ENCODE results near the gene MYL12A. TPM values are rescaled to one million over a fixed set of nuclear protein-coding genes. Genes with fewer than 3 reads are reported as not detected.

MYL12A gene
- total and polyA plus RNA-seq, 4 donors: 158 to 314 (median 179) TPM

DNA sequence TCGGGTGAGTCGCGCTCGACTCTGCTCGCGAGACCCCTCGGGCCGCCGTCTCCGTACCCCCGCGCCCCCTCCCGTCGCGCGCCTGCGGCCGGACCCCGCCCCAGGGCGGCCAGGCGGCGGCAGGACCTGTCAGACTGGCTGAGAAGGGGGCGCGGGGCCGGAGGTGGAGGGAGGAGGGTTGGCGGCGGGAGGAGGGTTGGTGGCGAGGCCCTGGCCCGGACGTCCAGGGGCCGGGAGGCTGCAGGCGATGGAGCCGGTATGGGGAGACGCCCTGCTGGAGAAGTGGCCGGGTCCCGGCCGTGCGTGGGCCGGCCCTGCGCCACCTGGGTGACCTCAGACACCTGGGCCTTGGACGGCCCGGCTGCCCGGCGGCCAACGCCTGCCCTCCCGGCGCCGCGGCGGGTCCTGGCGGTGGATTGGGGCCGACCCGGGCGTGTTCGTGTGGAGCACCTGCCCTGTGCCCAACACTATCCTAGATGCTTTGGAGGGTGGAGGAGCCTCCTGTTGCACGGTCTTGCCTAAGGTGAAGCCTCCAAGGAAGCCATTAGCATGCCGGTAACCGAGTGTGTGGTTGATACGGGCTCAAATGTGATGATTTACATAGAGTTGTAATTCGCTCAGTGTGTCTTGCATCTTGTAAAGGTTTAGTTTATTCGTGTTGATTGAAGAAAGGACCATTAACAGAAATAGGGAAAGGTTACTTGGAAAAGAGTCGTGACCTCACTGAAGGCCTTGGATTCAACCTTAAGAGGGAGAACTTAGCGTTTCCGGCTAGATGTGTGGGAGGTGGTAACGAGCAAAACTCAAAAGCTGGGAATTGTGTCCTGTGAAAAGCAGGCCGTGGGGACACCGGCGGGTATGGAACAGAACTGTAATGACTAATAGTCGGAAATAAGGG is 14.9 kb downstream of the MYL12A start:
- DNase-seq (ENCODE audit: low spot score): no peak
- no peaks in the 10 kb centered on the region for H3K27me3 ChIP-seq (ENCODE audit: control insufficient read depth in 4 of 4, insufficient read depth in 4 of 4, low read length in 3 of 4)
- peak overlapping the region; percentile 81 to 98 (median 86) for H3K4me3 ChIP-seq (ENCODE audit: low read depth in 1 of 3, low read length in 3 of 3)
- TF ChIP-seq GABPA (IDR thresholded peaks at IDR 0.05 in 1 of 2, conservative IDR thresholded peaks at IDR 0.05 in 1 of 2): peak in 1 of 2 donors; percentile 33
- TF ChIP-seq, protein P1, sequence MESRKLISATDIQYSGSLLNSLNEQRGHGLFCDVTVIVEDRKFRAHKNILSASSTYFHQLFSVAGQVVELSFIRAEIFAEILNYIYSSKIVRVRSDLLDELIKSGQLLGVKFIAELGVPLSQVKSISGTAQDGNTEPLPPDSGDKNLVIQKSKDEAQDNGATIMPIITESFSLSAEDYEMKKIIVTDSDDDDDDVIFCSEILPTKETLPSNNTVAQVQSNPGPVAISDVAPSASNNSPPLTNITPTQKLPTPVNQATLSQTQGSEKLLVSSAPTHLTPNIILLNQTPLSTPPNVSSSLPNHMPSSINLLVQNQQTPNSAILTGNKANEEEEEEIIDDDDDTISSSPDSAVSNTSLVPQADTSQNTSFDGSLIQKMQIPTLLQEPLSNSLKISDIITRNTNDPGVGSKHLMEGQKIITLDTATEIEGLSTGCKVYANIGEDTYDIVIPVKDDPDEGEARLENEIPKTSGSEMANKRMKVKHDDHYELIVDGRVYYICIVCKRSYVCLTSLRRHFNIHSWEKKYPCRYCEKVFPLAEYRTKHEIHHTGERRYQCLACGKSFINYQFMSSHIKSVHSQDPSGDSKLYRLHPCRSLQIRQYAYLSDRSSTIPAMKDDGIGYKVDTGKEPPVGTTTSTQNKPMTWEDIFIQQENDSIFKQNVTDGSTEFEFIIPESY (IDR thresholded peaks at IDR 0.05): no peak
- TF ChIP-seq YY1 (IDR thresholded peaks at IDR 0.05): no peak
- TF ChIP-seq, protein P2, sequence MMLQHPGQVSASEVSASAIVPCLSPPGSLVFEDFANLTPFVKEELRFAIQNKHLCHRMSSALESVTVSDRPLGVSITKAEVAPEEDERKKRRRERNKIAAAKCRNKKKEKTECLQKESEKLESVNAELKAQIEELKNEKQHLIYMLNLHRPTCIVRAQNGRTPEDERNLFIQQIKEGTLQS (IDR thresholded peaks at IDR 0.05): no peak
- no peak for TF ChIP-seq EGR1 (IDR thresholded peaks at IDR 0.05; ENCODE audit: low read depth in 2 of 2)
- H3K4me1 ChIP-seq (ENCODE audit: control insufficient read depth in 4 of 4, insufficient read depth in 4 of 4, low read length in 3 of 4): peaks cover 14 to 50% (median 41%) of the 10 kb centered on the region in 4 donors
- H3K9me3 ChIP-seq (ENCODE audit: control insufficient read depth in 4 of 4, low read length in 3 of 4): no peaks in the 10 kb centered on the region
- peak overlapping the region; percentile 94 to 95 for H3K27ac ChIP-seq (ENCODE audit: low read depth in 1 of 2, low read length in 2 of 2)
- H3K9ac ChIP-seq (ENCODE audit: low read depth in 1 of 2, low read length in 2 of 2): peak overlapping the region; percentile 64 to 98
- WGBS: under 1% methylated on average over 67 of the region's 69 CpGs
- H3K36me3 ChIP-seq (ENCODE audit: control insufficient read depth in 4 of 4, insufficient read depth in 3 of 4, low read depth in 1 of 4, low read length in 3 of 4): peaks cover 0 to 9% (median 6%) of the 10 kb centered on the region in 4 donors

DNA sequence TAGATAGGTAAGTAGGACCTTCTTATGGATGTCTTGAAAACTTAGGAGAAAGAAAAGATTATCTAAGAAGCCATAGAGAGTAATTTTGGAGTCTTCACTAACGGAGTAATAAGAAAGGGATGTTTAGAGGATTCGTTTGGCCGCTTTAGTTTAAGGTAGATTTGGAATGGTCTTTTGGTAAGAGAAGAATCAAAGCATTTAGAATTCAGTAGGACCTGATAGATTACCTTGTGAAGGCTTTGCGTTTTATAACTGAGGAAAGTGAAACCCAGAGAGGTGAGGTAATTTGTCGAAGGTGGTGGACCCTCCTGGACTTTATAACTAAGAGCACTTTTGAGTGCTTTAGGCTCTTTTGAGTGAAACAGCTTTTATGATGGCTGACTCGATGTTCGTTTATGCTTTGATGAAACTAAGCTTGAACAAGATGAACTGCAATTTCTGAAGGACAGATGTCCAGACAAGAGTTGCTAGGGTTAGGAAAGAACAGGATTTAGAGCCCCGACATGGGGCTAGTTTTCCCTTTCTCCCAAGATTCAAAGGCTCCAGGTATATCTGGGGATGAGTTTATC is 15.6 kb downstream of the MYL12A start:
- no peak for TF ChIP-seq SP1 (IDR thresholded peaks at IDR 0.05)
- TF ChIP-seq TAF1 (conservative IDR thresholded peaks at IDR 0.05): no peak
- TF ChIP-seq YY1 (IDR thresholded peaks at IDR 0.05): no peak
- TF ChIP-seq, protein P3, sequence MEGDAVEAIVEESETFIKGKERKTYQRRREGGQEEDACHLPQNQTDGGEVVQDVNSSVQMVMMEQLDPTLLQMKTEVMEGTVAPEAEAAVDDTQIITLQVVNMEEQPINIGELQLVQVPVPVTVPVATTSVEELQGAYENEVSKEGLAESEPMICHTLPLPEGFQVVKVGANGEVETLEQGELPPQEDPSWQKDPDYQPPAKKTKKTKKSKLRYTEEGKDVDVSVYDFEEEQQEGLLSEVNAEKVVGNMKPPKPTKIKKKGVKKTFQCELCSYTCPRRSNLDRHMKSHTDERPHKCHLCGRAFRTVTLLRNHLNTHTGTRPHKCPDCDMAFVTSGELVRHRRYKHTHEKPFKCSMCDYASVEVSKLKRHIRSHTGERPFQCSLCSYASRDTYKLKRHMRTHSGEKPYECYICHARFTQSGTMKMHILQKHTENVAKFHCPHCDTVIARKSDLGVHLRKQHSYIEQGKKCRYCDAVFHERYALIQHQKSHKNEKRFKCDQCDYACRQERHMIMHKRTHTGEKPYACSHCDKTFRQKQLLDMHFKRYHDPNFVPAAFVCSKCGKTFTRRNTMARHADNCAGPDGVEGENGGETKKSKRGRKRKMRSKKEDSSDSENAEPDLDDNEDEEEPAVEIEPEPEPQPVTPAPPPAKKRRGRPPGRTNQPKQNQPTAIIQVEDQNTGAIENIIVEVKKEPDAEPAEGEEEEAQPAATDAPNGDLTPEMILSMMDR (IDR thresholded peaks at IDR 0.05; ENCODE audit: low read depth, low read length, missing input control): no peak
- TF ChIP-seq, protein P4, sequence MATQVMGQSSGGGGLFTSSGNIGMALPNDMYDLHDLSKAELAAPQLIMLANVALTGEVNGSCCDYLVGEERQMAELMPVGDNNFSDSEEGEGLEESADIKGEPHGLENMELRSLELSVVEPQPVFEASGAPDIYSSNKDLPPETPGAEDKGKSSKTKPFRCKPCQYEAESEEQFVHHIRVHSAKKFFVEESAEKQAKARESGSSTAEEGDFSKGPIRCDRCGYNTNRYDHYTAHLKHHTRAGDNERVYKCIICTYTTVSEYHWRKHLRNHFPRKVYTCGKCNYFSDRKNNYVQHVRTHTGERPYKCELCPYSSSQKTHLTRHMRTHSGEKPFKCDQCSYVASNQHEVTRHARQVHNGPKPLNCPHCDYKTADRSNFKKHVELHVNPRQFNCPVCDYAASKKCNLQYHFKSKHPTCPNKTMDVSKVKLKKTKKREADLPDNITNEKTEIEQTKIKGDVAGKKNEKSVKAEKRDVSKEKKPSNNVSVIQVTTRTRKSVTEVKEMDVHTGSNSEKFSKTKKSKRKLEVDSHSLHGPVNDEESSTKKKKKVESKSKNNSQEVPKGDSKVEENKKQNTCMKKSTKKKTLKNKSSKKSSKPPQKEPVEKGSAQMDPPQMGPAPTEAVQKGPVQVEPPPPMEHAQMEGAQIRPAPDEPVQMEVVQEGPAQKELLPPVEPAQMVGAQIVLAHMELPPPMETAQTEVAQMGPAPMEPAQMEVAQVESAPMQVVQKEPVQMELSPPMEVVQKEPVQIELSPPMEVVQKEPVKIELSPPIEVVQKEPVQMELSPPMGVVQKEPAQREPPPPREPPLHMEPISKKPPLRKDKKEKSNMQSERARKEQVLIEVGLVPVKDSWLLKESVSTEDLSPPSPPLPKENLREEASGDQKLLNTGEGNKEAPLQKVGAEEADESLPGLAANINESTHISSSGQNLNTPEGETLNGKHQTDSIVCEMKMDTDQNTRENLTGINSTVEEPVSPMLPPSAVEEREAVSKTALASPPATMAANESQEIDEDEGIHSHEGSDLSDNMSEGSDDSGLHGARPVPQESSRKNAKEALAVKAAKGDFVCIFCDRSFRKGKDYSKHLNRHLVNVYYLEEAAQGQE (IDR thresholded peaks at IDR 0.05): no peak
- TF ChIP-seq GABPA (IDR thresholded peaks at IDR 0.05 in 1 of 2, conservative IDR thresholded peaks at IDR 0.05 in 1 of 2): no peak
- TF ChIP-seq, protein P1 (IDR thresholded peaks at IDR 0.05): no peak
- TF ChIP-seq JUND (IDR thresholded peaks at IDR 0.05): no peak
- TF ChIP-seq, protein P5, sequence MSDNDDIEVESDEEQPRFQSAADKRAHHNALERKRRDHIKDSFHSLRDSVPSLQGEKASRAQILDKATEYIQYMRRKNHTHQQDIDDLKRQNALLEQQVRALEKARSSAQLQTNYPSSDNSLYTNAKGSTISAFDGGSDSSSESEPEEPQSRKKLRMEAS (IDR thresholded peaks at IDR 0.05): no peak
- no peak for TF ChIP-seq RXRA (IDR thresholded peaks at IDR 0.05)
- TF ChIP-seq NR2F2 (IDR thresholded peaks at IDR 0.05): no peak
- TF ChIP-seq, protein P2 (IDR thresholded peaks at IDR 0.05): no peak
- no peak for TF ChIP-seq EGR1 (IDR thresholded peaks at IDR 0.05; ENCODE audit: low read depth in 2 of 2)
- TF ChIP-seq HNF4A (conservative IDR thresholded peaks at IDR 0.05): no peak
- TF ChIP-seq FOXA2 (IDR thresholded peaks at IDR 0.05): no peak
- TF ChIP-seq HNF4G (IDR thresholded peaks at IDR 0.05): no peak
- TF ChIP-seq FOXA1 (IDR thresholded peaks at IDR 0.05): no peak
- Histone ChIP-seq H3K9me3 (ENCODE audit: control insufficient read depth in 4 of 4, low read length in 3 of 4) (no peaks in the 10 kb centered on the region), H3K4me3 (ENCODE audit: low read depth in 1 of 3, low read length in 3 of 3) (peak overlapping the region; percentile 81 to 98 (median 86)), H3K27me3 (ENCODE audit: control insufficient read depth in 4 of 4, insufficient read depth in 4 of 4, low read length in 3 of 4) (no peaks in the 10 kb centered on the region), H3K36me3 (ENCODE audit: control insufficient read depth in 4 of 4, insufficient read depth in 3 of 4, low read depth in 1 of 4, low read length in 3 of 4) (peaks cover 0 to 5% (median 3%) of the 10 kb centered on the region in 4 donors), H3K4me1 (ENCODE audit: control insufficient read depth in 4 of 4, insufficient read depth in 4 of 4, low read length in 3 of 4) (peaks cover 14 to 56% (median 47%) of the 10 kb centered on the region in 4 donors), H3K9ac (ENCODE audit: low read depth in 1 of 2, low read length in 2 of 2) (peak overlapping the region; percentile 64 to 98), H3K27ac (ENCODE audit: low read depth in 1 of 2, low read length in 2 of 2) (peak overlapping the region; percentile 94 to 95)
- WGBS: 14% methylated on average over 8 of the region's 8 CpGs
- no peak for DNase-seq (ENCODE audit: low spot score)

Data from liver (tissue), 9 donors.